ENCODE measurements around the gene MACROD2.

- no peak for TF ChIP-seq POLR2A (IDR thresholded peaks at IDR 0.05)
- TF ChIP-seq CTCF (IDR thresholded peaks at IDR 0.05) = no peak
Measured at GRCh38 chr20:14879839-14880238, 884.5 kb downstream of the MACROD2 start.

Data from ovary (tissue), 3 donors.